Measurements from ENCODE around the gene PUS7L. TPM values are rescaled to one million over a fixed set of nuclear protein-coding genes. Genes with fewer than 3 reads are reported as not detected.

Gene PUS7L, protein sequence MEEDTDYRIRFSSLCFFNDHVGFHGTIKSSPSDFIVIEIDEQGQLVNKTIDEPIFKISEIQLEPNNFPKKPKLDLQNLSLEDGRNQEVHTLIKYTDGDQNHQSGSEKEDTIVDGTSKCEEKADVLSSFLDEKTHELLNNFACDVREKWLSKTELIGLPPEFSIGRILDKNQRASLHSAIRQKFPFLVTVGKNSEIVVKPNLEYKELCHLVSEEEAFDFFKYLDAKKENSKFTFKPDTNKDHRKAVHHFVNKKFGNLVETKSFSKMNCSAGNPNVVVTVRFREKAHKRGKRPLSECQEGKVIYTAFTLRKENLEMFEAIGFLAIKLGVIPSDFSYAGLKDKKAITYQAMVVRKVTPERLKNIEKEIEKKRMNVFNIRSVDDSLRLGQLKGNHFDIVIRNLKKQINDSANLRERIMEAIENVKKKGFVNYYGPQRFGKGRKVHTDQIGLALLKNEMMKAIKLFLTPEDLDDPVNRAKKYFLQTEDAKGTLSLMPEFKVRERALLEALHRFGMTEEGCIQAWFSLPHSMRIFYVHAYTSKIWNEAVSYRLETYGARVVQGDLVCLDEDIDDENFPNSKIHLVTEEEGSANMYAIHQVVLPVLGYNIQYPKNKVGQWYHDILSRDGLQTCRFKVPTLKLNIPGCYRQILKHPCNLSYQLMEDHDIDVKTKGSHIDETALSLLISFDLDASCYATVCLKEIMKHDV
- total RNA-seq: 6.5 and 11.1 TPM in 2 replicates

DNA sequence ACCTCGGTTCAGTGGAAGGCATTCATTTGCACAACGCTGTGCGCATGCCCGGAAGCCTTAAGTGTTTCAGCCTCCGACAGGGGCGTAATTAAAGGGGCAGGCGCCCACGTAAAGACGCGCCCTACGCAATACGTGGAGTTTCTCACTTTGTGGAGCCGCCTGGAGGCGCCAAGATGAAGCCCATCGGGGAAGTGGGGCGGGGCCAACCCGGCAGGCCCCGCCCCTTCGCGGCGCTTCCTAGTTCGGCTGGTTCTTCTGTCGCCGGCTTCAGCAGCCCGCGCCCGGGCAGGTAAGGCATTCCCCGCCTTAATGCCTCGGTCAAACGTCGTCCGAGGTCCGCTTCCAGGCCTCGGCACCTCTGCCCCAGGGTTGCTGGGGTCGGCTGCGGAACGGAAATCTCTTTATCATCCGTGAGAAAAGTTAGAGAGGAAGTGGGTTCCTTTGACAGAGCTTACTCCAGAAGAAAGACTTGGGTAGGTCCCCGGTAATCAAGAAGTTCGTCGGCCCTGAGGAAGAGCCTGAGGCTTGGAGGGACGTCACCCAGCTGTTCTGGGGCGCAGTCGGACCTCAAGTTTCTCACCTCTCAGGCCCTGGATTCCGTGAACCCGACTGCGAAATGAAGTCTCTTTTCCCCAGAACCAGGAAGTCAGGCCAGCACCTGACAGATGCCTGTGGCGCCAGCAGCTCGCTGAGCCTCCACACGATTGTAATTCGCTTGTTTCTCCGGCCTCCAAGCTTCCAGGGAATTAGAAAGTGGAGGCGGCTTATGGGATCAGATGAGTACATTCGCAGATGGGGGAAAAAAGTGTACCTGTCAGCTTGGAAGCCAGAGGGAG is at the start of gene PUS7L, which contains the start of gene IRAK4:
Gene PUS7L, minus strand, starts transcription at position 63 of the 836 bp plus-strand sequence. CDS start 3,545 bp downstream, outside the sequence.
Gene IRAK4, plus strand, starts transcription at position 224 of the 836 bp plus-strand sequence. CDS start 9,161 bp downstream, outside the sequence.

DNA sequence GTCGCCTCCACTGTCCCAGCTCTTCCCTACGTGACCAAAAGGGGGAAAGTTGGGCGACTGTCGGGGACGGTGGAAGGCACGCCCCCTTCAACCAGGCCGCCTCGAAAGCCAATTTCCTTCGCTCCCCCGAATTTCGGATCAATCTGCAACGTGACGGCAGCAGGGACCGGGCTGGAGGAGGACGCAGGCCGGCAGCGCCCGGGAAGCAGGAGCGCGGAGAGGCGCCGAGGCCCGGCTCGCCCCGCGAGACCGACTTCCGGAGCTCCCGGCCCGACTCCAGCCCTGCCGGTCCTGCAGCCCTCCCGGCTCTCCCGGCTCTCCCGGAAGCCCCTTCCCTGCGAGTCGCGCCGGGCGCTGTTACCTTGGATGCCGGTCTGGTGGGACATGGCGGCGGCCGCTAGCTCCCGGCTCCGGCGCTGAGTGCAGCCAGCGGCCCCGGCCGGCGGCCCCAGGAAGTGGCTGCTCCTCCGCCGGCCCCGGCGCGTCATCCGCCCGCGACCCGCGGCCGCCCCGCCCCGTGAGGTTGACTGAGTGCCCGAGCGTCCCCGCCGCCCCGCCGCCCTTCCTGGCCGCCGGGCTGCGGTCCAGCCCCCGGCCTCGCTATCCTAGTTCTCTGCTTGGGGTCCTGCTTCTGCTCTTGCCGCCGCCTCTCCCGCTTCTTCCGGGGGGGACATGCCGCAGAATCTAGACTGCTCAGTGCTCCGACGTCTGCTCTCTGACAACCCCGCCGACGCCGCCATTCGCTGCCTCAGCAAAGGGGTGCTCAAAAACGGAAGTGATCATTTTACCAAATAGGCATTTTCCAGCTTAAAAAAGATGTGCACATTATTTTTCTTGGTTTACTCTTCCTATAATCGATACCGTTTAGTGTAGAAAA is 47.5 kb upstream of the PUS7L start, which contains the start of gene TWF1:
Gene TWF1, minus strand, starts transcription at position 458 of the 877 bp plus-strand sequence. Its CDS starts 72 bp downstream, at position 386.

Other genes with a start within 250 kb of the PUS7L start
- gene ADAMTS20, start 206.6 kb downstream of the PUS7L start, total RNA-seq: not detected in 2 replicates
- 14.5 and 16.4 TPM in 2 replicates for gene IRAK4, start 161 bp upstream of the PUS7L start, total RNA-seq
- gene TWF1, start 47.5 kb upstream of the PUS7L start, total RNA-seq: 106 and 109 TPM in 2 replicates
- gene TMEM117, start 77.3 kb upstream of the PUS7L start, total RNA-seq: 2.3 and 2.7 TPM in 2 replicates